Measurements from ENCODE around the gene PIAS1.
A peak's percentile ranks its signal among the peaks of the same experiment; 100 is the strongest.

Gene PIAS1

DNA sequence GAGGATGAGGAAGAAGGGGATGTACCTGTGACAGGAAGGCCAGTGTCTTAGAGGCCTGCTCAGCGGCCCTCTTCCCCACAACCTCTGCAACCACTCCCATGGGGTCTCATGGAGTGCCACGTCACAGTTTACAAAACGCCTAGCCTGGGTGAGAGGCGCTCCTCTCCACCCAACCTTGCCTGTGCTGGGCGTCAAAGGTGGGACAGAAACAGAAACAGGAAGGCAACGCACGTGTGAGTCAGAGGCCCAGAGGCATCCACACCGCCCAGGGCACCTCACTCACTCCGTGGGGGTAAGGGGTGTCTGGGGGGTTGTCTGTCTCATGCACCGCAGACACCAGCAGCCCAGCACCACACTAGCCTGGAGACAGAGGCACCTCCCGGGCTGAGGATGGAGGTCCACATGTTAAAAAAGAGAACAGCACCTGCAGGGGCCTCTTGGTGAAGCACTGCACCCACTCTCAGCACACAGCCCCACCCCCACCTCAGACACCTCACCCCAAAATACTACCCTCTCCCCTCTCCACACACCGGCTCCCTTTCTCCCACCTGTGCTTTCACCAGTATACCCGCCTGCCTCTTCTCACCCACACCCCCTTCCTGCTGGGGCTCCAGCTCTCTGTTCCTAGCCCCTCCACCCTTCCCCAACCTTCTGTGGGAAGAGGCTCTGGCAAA, 155.8 kb downstream of the PIAS1 start:
- no peak overlapping the region for H2AFZ ChIP-seq (ENCODE audit: low read length)
- peaks cover 99% of the 10 kb centered on the region for H3K79me2 ChIP-seq (ENCODE audit: low read length)
- TF ChIP-seq EZH2 (optimal IDR thresholded peaks at IDR 0.05; ENCODE audit: low read depth, low read length) = no peak
- TF ChIP-seq EZH2phosphoT487 (IDR thresholded peaks at IDR 0.05; ENCODE audit: low read length) = no peak
- TF ChIP-seq, protein P1, sequence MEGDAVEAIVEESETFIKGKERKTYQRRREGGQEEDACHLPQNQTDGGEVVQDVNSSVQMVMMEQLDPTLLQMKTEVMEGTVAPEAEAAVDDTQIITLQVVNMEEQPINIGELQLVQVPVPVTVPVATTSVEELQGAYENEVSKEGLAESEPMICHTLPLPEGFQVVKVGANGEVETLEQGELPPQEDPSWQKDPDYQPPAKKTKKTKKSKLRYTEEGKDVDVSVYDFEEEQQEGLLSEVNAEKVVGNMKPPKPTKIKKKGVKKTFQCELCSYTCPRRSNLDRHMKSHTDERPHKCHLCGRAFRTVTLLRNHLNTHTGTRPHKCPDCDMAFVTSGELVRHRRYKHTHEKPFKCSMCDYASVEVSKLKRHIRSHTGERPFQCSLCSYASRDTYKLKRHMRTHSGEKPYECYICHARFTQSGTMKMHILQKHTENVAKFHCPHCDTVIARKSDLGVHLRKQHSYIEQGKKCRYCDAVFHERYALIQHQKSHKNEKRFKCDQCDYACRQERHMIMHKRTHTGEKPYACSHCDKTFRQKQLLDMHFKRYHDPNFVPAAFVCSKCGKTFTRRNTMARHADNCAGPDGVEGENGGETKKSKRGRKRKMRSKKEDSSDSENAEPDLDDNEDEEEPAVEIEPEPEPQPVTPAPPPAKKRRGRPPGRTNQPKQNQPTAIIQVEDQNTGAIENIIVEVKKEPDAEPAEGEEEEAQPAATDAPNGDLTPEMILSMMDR (IDR thresholded peaks at IDR 0.05; ENCODE audit: low read length) = no peak
- peaks cover 16% of the 10 kb centered on the region; the same call in 1 of the 2 replicates for H3K36me3 ChIP-seq (replicated peaks; ENCODE audit: insufficient read depth, low read length)
- peaks cover 8% of the 10 kb centered on the region for H3F3A ChIP-seq (ENCODE audit: insufficient read depth, low read length)
- peak overlapping the region; percentile 51 for H3K27ac ChIP-seq (ENCODE audit: low read length)
- no peak overlapping the region; the same call in 1 of the 2 replicates for H3K4me2 ChIP-seq (ENCODE audit: low read depth, low read length)
- peaks cover 9% of the 10 kb centered on the region for H4K20me1 ChIP-seq (ENCODE audit: insufficient read depth, low read length)
- H3K27me3 ChIP-seq (replicated peaks; ENCODE audit: insufficient read depth, low read length) = no peaks in the 10 kb centered on the region
- H3K9me2 ChIP-seq (replicated peaks; ENCODE audit: insufficient read depth, low read length) = no peaks in the 10 kb centered on the region
- peak overlapping the region; percentile 28; the same call in 1 of the 2 replicates for H3K9ac ChIP-seq (ENCODE audit: low read length)
- H3K9me3 ChIP-seq (replicated peaks; ENCODE audit: insufficient read depth, low read length) = no peaks in the 10 kb centered on the region
- no peak for DNase-seq
- peaks cover 51% of the 10 kb centered on the region for H3K4me1 ChIP-seq (ENCODE audit: low read length)
- no peak overlapping the region for H3K4me3 ChIP-seq (ENCODE audit: low read length)

DNA sequence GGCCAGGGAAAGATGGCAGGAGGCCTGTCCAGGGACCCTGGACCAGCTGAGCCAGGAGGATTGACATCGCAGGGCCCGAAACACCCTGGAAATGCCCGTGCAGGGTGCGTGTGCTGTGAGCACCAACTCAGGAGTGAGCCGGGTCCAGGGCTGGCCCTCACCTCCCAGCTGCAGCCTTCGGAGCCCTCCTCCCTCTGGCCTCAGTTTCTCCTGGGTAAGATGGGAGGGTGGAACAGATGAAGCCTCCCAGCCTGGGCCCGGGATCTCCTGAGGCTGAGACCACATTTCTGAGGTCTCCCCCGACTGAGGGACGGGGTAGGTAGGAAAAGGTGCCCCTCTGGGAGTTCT, 156.3 kb downstream of the PIAS1 start:
- Histone ChIP-seq H3K4me3 (ENCODE audit: low read length) (no peak overlapping the region), H2AFZ (ENCODE audit: low read length) (no peak overlapping the region), H3K9me3 (replicated peaks; ENCODE audit: insufficient read depth, low read length) (no peaks in the 10 kb centered on the region), H3F3A (ENCODE audit: insufficient read depth, low read length) (peaks cover 3% of the 10 kb centered on the region; the same call in 1 of the 2 replicates), H3K79me2 (ENCODE audit: low read length) (peaks cover 99% of the 10 kb centered on the region), H3K27me3 (replicated peaks; ENCODE audit: insufficient read depth, low read length) (no peaks in the 10 kb centered on the region), H3K4me2 (ENCODE audit: low read depth, low read length) (no peak overlapping the region), H3K36me3 (replicated peaks; ENCODE audit: insufficient read depth, low read length) (peaks cover 22% of the 10 kb centered on the region; the same call in 1 of the 2 replicates), H3K4me1 (ENCODE audit: low read length) (peaks cover 46% of the 10 kb centered on the region), H3K9ac (ENCODE audit: low read length) (no peak overlapping the region; the same call in 1 of the 2 replicates), H3K27ac (ENCODE audit: low read length) (peak overlapping the region; percentile 51; the same call in 1 of the 2 replicates), H3K9me2 (replicated peaks; ENCODE audit: insufficient read depth, low read length) (no peaks in the 10 kb centered on the region), H4K20me1 (ENCODE audit: insufficient read depth, low read length) (peaks cover 15% of the 10 kb centered on the region)
- TF ChIP-seq, protein P1 (IDR thresholded peaks at IDR 0.05; ENCODE audit: low read length) = no peak
- TF ChIP-seq EZH2 (optimal IDR thresholded peaks at IDR 0.05; ENCODE audit: low read depth, low read length) (no peak), EZH2phosphoT487 (IDR thresholded peaks at IDR 0.05; ENCODE audit: low read length) (no peak)
- no peak for DNase-seq

DNA sequence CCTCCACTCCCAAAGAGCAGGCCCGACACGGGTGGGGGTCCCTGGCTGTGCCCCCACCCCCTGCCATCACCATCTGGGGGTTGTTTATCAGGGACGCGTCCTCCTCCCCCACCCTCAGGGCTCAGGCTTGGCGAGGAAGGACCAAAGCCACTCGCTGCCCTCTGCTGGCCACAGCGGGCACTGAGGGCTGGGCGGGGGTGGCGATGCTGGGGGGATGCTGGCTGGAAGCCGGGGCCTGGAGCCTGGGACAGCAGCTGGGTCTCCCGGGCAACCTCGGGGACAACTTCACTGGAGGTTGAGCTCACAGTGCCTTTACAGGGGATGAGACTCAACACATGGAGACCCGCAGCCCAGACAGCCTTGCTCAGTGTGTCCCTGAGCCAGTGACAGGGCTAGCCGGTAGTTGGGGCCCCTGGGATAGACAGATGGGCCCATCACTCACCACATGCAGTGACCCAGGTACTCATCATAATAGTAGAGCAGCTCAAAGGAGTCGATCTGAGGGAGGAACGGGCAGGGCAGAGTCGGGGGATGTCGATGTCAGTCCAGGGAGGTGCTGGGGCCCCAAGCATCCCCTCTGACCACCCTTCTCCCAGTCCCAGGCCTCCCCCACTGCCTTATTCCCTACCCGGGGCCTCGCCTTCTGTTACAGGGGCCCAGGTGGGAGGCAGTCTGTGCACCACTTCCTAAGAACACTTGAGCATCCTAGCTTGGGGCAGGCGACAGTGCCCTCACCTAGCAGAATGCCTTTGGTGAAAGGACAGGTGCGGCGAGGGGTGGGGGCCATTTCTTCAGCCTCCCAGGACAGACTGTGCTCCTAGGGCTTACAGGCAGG, 156.9 kb downstream of the PIAS1 start:
- H3F3A ChIP-seq (ENCODE audit: insufficient read depth, low read length) = no peaks in the 10 kb centered on the region; the same call in 1 of the 2 replicates
- H3K4me2 ChIP-seq (ENCODE audit: low read depth, low read length) = no peak overlapping the region
- H3K4me3 ChIP-seq (ENCODE audit: low read length) = no peak overlapping the region
- H3K36me3 ChIP-seq (replicated peaks; ENCODE audit: insufficient read depth, low read length) = peaks cover 25% of the 10 kb centered on the region; the same call in 1 of the 2 replicates
- no peak for DNase-seq
- no peak for TF ChIP-seq EZH2phosphoT487 (IDR thresholded peaks at IDR 0.05; ENCODE audit: low read length)
- TF ChIP-seq, protein P1 (IDR thresholded peaks at IDR 0.05; ENCODE audit: low read length) = peak; percentile 80
- H3K79me2 ChIP-seq (ENCODE audit: low read length) = peaks cover 99% of the 10 kb centered on the region
- peaks cover 42% of the 10 kb centered on the region for H3K4me1 ChIP-seq (ENCODE audit: low read length)
- no peaks in the 10 kb centered on the region for H3K9me2 ChIP-seq (replicated peaks; ENCODE audit: insufficient read depth, low read length)
- no peaks in the 10 kb centered on the region for H3K27me3 ChIP-seq (replicated peaks; ENCODE audit: insufficient read depth, low read length)
- H2AFZ ChIP-seq (ENCODE audit: low read length) = no peak overlapping the region
- peak overlapping the region; percentile 51; the same call in 1 of the 2 replicates for H3K27ac ChIP-seq (ENCODE audit: low read length)
- H4K20me1 ChIP-seq (ENCODE audit: insufficient read depth, low read length) = peaks cover 21% of the 10 kb centered on the region
- no peaks in the 10 kb centered on the region for H3K9me3 ChIP-seq (replicated peaks; ENCODE audit: insufficient read depth, low read length)
- no peak overlapping the region for H3K9ac ChIP-seq (ENCODE audit: low read length)
